ENCODE measurements around the gene NEUROG1.

DNA sequence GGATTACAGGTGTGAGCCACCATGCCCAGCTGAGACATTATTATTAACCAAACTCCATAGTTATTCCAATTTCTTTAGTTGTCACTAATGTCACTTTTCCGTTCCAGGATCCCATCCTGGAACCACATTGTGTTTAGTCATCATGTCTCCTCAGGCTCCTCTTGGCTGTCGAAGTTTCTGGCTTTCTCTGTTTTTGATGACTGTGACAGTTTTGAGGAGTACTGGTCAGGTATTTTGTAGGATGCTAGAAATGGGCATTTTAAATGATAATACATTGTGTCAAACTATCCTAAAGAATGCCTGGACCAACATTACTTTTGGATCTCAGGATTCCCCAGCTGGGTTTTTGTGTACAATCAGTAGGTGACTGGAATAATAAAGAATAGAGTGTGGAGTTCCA is 19.8 kb upstream of the NEUROG1 start:
- TF ChIP-seq, protein P1, sequence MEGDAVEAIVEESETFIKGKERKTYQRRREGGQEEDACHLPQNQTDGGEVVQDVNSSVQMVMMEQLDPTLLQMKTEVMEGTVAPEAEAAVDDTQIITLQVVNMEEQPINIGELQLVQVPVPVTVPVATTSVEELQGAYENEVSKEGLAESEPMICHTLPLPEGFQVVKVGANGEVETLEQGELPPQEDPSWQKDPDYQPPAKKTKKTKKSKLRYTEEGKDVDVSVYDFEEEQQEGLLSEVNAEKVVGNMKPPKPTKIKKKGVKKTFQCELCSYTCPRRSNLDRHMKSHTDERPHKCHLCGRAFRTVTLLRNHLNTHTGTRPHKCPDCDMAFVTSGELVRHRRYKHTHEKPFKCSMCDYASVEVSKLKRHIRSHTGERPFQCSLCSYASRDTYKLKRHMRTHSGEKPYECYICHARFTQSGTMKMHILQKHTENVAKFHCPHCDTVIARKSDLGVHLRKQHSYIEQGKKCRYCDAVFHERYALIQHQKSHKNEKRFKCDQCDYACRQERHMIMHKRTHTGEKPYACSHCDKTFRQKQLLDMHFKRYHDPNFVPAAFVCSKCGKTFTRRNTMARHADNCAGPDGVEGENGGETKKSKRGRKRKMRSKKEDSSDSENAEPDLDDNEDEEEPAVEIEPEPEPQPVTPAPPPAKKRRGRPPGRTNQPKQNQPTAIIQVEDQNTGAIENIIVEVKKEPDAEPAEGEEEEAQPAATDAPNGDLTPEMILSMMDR (IDR thresholded peaks at IDR 0.05; ENCODE audit: poor library complexity, severe bottlenecking) = no peak
- TF ChIP-seq POLR2AphosphoS5 (IDR thresholded peaks at IDR 0.05) = no peak
- TF ChIP-seq RAD21 (conservative IDR thresholded peaks at IDR 0.05) = no peak
- TF ChIP-seq EZH2 (IDR thresholded peaks at IDR 0.05; ENCODE audit: borderline replicate concordance, insufficient read depth, low read length, poor library complexity, severe bottlenecking) = no peak
